Measurements from ENCODE around the gene TMEM45A.
"Not testable (repeated sequence)": the region's sequence is repeated elsewhere in the genome, so short reads cannot be mapped to it uniquely, and the experiment has no call there.

TMEM45A gene, protein sequence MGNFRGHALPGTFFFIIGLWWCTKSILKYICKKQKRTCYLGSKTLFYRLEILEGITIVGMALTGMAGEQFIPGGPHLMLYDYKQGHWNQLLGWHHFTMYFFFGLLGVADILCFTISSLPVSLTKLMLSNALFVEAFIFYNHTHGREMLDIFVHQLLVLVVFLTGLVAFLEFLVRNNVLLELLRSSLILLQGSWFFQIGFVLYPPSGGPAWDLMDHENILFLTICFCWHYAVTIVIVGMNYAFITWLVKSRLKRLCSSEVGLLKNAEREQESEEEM

GRCh38 chr3:100492059-100493006, at the start of gene TMEM45A:
TSS of gene TMEM45A (plus strand) at chr3:100492619. CDS start at chr3:100555212, 62,593 bp downstream.
- Histone ChIP-seq H3K4me3 (ENCODE audit: severe bottlenecking) (peak within 1 kb of the TSS; percentile 38), H3K4me1 (ENCODE audit: insufficient read depth, poor library complexity, severe bottlenecking) (peaks cover 4% of the 10 kb centered on the region), H3K27me3 (ENCODE audit: insufficient read depth, poor library complexity, severe bottlenecking) (no peaks in the 10 kb centered on the region), H3K36me3 (ENCODE audit: low read depth) (no peaks in the 10 kb centered on the region), H3K27ac (ENCODE audit: poor library complexity, severe bottlenecking) (peak within 1 kb of the TSS; percentile 13), H3K9me3 (ENCODE audit: severe bottlenecking) (no peaks in the 10 kb centered on the region)
- no peak for TF ChIP-seq CTCF (IDR thresholded peaks at IDR 0.05; ENCODE audit: poor library complexity, severe bottlenecking)
- ATAC-seq (ENCODE audit: low read depth): peak; percentile 97
- DNase-seq (ENCODE audit: low spot score): peak; percentile 92

GRCh38 chr3:100443690-100444089, 48.7 kb upstream of the TMEM45A start:
- H3K36me3 ChIP-seq (ENCODE audit: low read depth): no peaks in the 10 kb centered on the region
- H3K9me3 ChIP-seq (ENCODE audit: severe bottlenecking): no peaks in the 10 kb centered on the region
- no peak overlapping the region for H3K4me3 ChIP-seq (ENCODE audit: severe bottlenecking)
- no peak for ATAC-seq (ENCODE audit: low read depth)
- no peaks in the 10 kb centered on the region for H3K27me3 ChIP-seq (ENCODE audit: insufficient read depth, poor library complexity, severe bottlenecking)
- H3K27ac ChIP-seq (ENCODE audit: poor library complexity, severe bottlenecking): no peak overlapping the region
- no peak for TF ChIP-seq CTCF (IDR thresholded peaks at IDR 0.05; ENCODE audit: poor library complexity, severe bottlenecking)
- DNase-seq (ENCODE audit: low spot score): no peak
- H3K4me1 ChIP-seq (ENCODE audit: insufficient read depth, poor library complexity, severe bottlenecking): no peaks in the 10 kb centered on the region

DNA sequence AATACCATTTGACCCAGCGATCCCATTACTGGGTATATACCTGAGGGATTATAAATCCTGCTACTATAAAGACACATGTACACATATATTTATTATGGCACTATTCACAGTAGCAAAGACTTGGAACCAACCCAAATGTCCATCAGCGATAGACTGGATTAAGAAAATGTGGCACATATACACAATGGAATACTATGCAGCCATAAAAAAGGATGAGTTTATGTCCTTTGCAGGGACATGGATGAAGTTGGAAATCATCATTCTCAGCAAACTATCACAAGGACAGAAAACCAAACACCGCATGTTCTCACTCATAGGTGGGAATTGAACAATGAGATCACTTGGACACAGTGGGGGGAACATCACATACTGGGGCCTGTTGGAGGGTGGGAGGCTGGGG, 45.4 kb upstream of the TMEM45A start:
- ATAC-seq (ENCODE audit: low read depth); DNase-seq (ENCODE audit: low spot score); H3K4me1 ChIP-seq (ENCODE audit: insufficient read depth, poor library complexity, severe bottlenecking): not testable (repeated sequence)

DNA sequence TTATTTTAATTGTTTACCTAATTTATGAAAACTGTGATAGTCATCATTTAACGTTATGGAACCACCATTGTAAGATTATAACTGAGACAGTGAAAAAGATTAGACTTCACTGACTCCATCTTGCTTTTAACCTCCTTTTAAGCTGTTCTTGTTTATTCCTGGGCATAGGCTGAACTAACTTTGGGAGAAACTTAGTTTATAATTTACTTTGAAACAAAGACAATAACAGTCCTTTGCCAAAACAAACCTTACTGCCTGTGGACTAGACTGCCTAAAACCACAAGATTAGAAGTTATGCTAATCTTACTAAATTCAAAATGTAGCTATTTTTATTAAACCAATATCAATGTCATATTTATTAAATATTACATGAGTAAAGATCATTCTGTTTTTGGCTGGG, 44.3 kb upstream of the TMEM45A start:
- Histone ChIP-seq H3K36me3 (ENCODE audit: low read depth) (no peaks in the 10 kb centered on the region), H3K27ac (ENCODE audit: poor library complexity, severe bottlenecking) (no peak overlapping the region), H3K4me1 (ENCODE audit: insufficient read depth, poor library complexity, severe bottlenecking) (no peaks in the 10 kb centered on the region), H3K27me3 (ENCODE audit: insufficient read depth, poor library complexity, severe bottlenecking) (no peaks in the 10 kb centered on the region), H3K4me3 (ENCODE audit: severe bottlenecking) (no peak overlapping the region), H3K9me3 (ENCODE audit: severe bottlenecking) (no peaks in the 10 kb centered on the region)
- TF ChIP-seq CTCF (IDR thresholded peaks at IDR 0.05; ENCODE audit: poor library complexity, severe bottlenecking): no peak
- ATAC-seq (ENCODE audit: low read depth) (no peak), DNase-seq (ENCODE audit: low spot score) (no peak)

More for the DNA sequence above, 45.4 kb upstream of the TMEM45A start:
- H3K4me3 ChIP-seq (ENCODE audit: severe bottlenecking); H3K27me3 ChIP-seq (ENCODE audit: insufficient read depth, poor library complexity, severe bottlenecking); H3K27ac ChIP-seq (ENCODE audit: poor library complexity, severe bottlenecking); H3K9me3 ChIP-seq (ENCODE audit: severe bottlenecking); H3K36me3 ChIP-seq (ENCODE audit: low read depth): not testable (repeated sequence)

DNA sequence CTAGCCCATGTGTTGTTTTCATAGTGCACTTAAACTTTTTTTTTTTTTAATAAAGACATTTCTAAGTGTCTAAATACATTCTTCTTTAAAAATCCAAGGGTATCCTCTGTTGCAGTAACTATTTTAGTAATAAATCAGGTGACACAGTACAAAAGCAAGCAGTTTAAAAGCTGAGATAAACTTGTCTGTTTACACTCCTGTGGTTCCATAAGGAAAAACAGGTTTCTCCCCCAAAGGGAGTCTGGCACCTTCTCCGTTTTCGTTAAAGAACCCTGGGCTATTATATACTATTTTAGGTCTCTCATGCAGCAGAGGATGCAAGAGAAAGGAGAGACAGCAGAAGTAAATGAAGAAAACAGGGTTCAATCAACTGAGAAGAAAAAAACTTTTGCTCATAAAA, 43.2 kb upstream of the TMEM45A start:
- Histone ChIP-seq H3K27ac (ENCODE audit: poor library complexity, severe bottlenecking) (no peak overlapping the region), H3K9me3 (ENCODE audit: severe bottlenecking) (no peaks in the 10 kb centered on the region), H3K36me3 (ENCODE audit: low read depth) (no peaks in the 10 kb centered on the region), H3K4me1 (ENCODE audit: insufficient read depth, poor library complexity, severe bottlenecking) (no peaks in the 10 kb centered on the region), H3K4me3 (ENCODE audit: severe bottlenecking) (no peak overlapping the region), H3K27me3 (ENCODE audit: insufficient read depth, poor library complexity, severe bottlenecking) (no peaks in the 10 kb centered on the region)
- TF ChIP-seq CTCF (IDR thresholded peaks at IDR 0.05; ENCODE audit: poor library complexity, severe bottlenecking): no peak
- no peak for DNase-seq (ENCODE audit: low spot score)
- ATAC-seq (ENCODE audit: low read depth): no peak

Data from RWPE2 (cell line).